ENCODE data around the gene FAM163B. TPM values are rescaled to one million over a fixed set of nuclear protein-coding genes. Genes with fewer than 3 reads are reported as not detected.

Gene FAM163B
- total RNA-seq, 4 donors from 2014 or later = not detected

DNA sequence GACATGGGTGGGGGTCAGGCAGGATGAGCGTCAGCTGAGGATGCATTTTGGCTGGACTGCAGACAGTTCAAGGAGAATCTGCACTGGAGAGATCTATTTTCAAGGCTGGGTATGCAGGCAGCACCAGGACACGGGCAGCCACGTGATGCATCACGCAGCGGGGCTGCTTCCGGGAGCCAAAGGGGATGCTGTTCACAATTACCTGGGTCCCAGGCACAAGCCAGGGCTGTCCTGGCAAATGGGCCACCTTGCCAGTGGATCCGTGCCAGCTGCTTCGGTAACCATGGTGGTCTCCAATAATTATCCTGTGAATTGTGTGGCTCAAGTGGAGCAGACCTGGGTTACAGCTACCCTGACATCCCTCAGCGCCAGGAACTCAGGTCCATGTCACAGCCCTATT lies 44.4 kb upstream of the FAM163B start:
- Histone ChIP-seq H3K36me3 (no peaks in the 10 kb centered on the region), H3K27me3 (no peaks in the 10 kb centered on the region), H3K9me3 (no peaks in the 10 kb centered on the region), H3K4me3 (no peak overlapping the region), H3K4me1 (peaks cover 0 to 6% (median 0%) of the 10 kb centered on the region in 4 donors), H3K27ac (no peak overlapping the region)
- DNase-seq = no peak
- TF ChIP-seq CTCF (IDR thresholded peaks at IDR 0.05) (no peak), POLR2A (IDR thresholded peaks at IDR 0.05) (no peak)

DNA sequence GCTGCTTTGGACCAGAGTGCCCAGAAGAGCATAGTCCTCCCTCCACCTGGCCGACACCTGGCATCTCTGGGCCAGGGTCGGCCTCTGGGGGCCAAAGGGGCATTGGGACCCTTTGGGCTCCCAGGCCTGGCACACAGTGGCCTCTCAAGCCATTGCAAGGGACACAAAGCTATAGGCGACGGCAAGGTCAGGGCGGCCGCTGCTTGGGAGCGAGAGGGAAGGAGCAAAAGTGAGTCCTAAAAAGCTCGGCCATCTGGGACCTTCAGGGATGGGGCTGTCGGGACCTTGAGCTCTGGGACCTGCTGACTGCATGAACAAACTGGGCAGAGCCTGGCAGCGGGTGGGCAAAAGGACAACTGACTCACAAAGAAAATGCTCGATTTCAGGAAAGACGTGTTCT lies 40.8 kb upstream of the FAM163B start:
- Histone ChIP-seq H3K27ac (no peak overlapping the region), H3K36me3 (no peaks in the 10 kb centered on the region), H3K4me1 (no peaks in the 10 kb centered on the region), H3K9me3 (no peaks in the 10 kb centered on the region), H3K27me3 (no peaks in the 10 kb centered on the region), H3K4me3 (no peak overlapping the region)
- TF ChIP-seq POLR2A (IDR thresholded peaks at IDR 0.05) = no peak
- TF ChIP-seq CTCF (IDR thresholded peaks at IDR 0.05) = no peak
- DNase-seq = no peak

DNA sequence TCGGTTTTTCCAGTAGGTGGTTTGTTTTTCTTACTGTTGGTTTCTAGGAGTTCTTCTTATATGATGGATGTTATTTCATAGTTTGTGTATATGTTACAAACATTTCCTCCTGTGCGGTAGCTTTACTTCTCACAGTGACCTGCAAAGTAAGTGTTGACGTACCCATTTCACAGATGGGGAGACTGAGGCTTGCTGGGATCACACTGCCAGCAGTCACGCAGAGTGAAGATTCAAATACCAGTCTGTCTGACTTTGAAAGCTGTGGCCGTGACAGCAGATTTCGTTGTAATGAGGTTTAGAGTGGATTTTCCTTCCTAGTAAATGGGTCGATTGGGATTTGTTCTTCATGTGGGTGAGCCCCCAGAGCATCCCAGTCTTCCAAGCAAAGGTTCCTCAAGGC lies 40.0 kb upstream of the FAM163B start:
- Histone ChIP-seq H3K27me3 (no peaks in the 10 kb centered on the region), H3K36me3 (no peaks in the 10 kb centered on the region), H3K9me3 (no peaks in the 10 kb centered on the region), H3K27ac (no peak overlapping the region), H3K4me1 (no peaks in the 10 kb centered on the region), H3K4me3 (no peak overlapping the region)
- TF ChIP-seq POLR2A (IDR thresholded peaks at IDR 0.05) (no peak), CTCF (IDR thresholded peaks at IDR 0.05) (no peak)
- no peak for DNase-seq

DNA sequence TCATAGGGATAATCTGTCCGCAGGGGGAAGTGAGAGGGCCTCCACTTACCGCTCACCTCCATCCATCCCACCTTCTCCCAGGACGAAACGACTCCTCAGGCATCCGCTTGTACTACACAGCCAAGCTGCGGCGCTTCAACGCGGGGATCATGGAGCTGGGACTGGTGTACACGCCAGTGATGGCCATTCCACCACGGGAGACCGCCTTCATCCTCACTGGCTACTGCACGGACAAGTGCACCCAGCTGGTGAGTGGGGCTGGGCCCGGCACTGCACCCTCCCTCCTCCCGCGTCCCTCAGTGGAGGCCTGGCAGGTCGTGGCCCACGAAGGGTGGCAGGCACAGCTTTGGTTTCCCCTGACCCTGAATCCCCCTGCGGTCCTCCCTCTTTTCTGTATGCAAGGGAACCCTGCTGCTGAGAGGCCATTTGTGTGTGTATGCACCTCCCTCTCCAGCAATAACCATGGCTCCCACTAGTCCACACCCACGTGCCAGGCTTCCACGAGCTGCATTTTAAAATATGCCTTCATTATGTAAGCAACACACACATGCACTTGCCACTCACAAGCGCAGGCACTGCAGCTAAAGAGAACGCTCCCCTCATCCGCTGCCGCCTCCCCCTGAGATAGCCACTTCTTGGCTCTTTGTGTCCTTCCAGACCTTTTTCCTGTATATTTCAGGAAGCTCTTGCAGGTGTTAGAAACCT lies 38.7 kb upstream of the FAM163B start:
- Histone ChIP-seq H3K36me3 (no peaks in the 10 kb centered on the region), H3K27me3 (no peaks in the 10 kb centered on the region), H3K4me3 (no peak overlapping the region), H3K27ac (no peak overlapping the region), H3K9me3 (no peaks in the 10 kb centered on the region), H3K4me1 (no peaks in the 10 kb centered on the region)
- no peak for DNase-seq
- TF ChIP-seq POLR2A (IDR thresholded peaks at IDR 0.05) (no peak), CTCF (IDR thresholded peaks at IDR 0.05) (no peak)

DNA sequence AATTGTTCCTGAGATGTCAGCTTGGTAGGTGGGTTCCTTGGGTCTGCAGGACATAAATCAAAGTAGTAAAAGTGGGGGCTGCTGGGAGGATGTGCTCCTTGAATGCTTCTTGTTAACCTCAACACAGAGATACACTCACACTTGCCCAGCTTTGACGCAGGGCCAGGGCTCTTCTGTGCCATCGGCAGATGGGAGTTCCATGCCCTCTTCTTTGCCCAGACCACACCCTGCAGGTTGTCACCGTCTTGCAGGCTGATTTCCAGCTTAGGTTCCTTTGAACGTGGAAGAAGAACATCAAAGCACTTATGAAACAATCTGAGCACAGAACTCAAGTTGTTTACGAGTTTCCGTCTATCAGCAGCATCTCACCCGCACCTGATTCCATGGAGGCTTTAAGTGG lies 38.0 kb upstream of the FAM163B start:
- TF ChIP-seq CTCF (IDR thresholded peaks at IDR 0.05) (no peak), POLR2A (IDR thresholded peaks at IDR 0.05) (no peak)
- no peaks in the 10 kb centered on the region for H3K4me1 ChIP-seq
- no peak overlapping the region for H3K4me3 ChIP-seq
- no peaks in the 10 kb centered on the region for H3K9me3 ChIP-seq
- no peaks in the 10 kb centered on the region for H3K36me3 ChIP-seq
- no peak for DNase-seq
- H3K27me3 ChIP-seq = no peaks in the 10 kb centered on the region
- H3K27ac ChIP-seq = no peak overlapping the region
